GM10847 (cell line): ENCODE data around the gene KRTAP1-4.
"Not testable (repeated sequence)": the region's sequence is repeated elsewhere in the genome, so short reads cannot be mapped to it uniquely, and the experiment has no call there.

Experiments
- POLR2A ChIP-seq: IDR thresholded peaks from 2 replicates; pipeline ENCODE4 v1.6.1; 2011; ENCODE audit not compliant: insufficient read length; ENCODE audit errors: extremely low read depth

KRTAP1-4 gene

GRCh38 chr17:41029633-41030245 is at the start of gene KRTAP1-4:
KRTAP1-4 (minus strand) TSS chr17:41030195; CDS start chr17:41030078, 117 bp downstream.
- TF ChIP-seq POLR2A: no peak

GRCh38 chr17:41076788-41077187 is 46.8 kb upstream of the KRTAP1-4 start:
- no peak for TF ChIP-seq POLR2A

- TF ChIP-seq POLR2A: no peak
These were observed 43.7 kb upstream of the KRTAP1-4 start for GRCh38 chr17:41073676-41074075.

DNA sequence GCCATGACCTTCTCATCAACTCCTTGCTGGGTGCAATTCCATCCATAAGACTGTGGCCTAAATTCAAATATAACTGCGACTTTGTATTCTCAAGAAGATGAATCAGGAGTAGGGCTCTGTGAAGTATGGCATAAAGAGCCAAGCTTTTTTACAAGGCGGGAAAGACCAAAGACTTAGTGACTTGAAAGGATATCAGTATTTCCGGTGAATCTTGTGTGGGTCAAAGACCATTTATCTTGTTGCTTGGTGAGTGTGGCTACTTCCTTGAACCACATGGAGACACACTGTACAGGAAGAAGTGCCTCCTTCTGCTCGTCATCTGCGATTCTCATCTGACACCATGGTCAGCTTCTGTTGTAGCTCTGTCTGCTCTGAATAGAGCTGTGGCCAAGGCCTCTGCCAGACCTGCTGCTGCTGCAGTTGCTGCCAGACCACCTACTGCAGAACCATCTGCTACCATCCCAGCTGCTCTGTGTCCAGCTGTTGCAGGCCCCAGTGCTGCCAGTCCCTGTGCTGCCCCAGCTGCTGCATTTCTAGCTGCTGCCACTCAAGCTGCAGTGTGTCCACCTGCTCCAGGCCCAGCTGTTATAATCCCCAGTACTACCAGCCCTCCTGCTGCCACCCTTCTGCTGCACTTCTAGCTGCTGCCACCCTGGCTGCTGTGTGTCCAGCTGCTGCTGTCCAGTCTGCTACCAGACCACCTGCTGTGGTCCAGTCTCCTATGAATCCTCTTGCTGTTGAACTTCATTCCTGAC is 41.8 kb upstream of the KRTAP1-4 start:
- TF ChIP-seq POLR2A: no peak

- TF ChIP-seq POLR2A: no peak
These were observed 39.0 kb upstream of the KRTAP1-4 start for GRCh38 chr17:41069031-41069430.

DNA sequence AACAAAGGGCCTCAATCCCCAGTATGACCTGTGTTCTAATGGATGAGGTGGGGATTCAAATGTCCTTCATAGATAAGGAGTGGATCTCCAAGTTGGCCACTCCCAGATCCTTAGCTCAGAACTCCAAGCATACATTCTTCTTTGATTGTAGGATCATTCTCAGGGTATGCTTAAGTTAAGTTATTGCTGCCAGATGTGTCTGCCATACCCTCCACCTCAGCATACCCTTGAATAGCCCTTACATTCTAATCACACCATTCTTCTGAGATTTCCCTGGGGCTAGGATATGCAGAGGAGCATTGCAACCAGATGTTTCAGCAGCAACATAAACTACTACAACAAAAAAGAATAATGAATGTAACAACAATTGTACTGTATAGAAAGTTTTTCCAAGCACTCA is 37.3 kb upstream of the KRTAP1-4 start:
- TF ChIP-seq POLR2A: no peak

- no peak for TF ChIP-seq POLR2A
These were observed 36.0 kb upstream of the KRTAP1-4 start, which contains the start of gene KRTAP2-4 for GRCh38 chr17:41065829-41066624. KRTAP2-4 (minus strand) TSS chr17:41065879; CDS start chr17:41065845, 34 bp downstream.

DNA sequence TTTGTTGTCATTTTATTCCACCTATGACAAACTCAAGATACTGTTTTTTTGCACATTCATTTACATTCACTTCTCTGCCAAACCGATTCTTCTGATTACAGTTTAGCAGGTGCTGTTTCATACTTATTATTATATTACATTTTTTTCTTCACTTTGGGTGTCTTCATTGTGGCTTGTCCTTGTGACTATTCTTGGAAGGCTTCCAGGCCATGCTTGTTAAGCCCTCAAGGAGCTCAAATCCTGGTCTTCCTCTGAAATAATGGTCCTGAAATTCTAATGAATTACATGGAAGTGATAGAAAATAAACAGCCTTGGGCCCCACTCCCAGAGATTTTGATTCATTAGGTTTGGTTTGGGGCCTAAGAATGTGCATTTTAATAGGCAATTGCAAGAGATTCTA is 34.3 kb upstream of the KRTAP1-4 start:
- no peak for TF ChIP-seq POLR2A

DNA sequence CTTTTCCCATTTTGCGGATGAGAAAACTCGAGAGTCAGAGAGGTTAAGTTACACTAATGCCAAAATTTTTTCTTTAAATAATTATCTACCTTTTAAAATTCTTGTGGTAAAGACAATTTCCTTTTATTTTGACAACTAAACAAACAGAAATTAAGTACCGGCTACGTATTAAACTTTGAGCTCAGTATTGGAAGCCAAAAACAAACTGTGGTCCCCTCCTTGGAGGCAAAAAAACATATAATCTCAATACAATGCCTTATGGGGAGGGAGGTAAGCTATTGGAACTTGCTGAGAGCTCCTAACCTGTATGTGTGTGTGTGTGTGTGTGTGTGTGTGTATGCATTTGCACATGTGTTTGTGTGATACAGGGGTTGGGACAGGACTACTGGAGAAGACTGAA is 33.5 kb upstream of the KRTAP1-4 start:
- TF ChIP-seq POLR2A: no peak

GRCh38 chr17:41061964-41062363 is 32.0 kb upstream of the KRTAP1-4 start:
- no peak for TF ChIP-seq POLR2A

- TF ChIP-seq POLR2A: no peak
These were observed 30.1 kb upstream of the KRTAP1-4 start, which contains the start of gene KRTAP2-3 for GRCh38 chr17:41060052-41060604. KRTAP2-3 (minus strand) TSS chr17:41060114; CDS start chr17:41060050, 64 bp downstream.

DNA sequence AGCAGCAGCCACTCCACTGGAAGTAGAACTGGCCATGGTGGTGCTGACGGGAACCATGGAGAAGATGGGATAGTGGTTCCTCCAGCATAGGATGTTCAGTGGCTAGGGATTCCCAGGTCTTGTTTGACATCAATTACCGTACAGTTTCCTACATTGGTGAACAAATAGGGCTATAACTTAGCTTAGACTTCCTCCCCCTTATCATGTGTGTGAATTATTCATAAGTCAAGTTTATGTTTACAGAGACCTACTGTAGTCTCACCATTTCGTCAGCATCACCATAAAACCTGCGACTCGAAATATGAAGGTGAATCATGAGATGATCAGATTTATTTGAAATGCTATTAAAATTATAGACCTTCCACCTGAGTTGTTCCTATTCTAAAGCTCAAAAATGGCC is 28.7 kb upstream of the KRTAP1-4 start:
- TF ChIP-seq POLR2A: no peak

- no peak for TF ChIP-seq POLR2A
These were observed 27.6 kb upstream of the KRTAP1-4 start for GRCh38 chr17:41057547-41057946.

DNA sequence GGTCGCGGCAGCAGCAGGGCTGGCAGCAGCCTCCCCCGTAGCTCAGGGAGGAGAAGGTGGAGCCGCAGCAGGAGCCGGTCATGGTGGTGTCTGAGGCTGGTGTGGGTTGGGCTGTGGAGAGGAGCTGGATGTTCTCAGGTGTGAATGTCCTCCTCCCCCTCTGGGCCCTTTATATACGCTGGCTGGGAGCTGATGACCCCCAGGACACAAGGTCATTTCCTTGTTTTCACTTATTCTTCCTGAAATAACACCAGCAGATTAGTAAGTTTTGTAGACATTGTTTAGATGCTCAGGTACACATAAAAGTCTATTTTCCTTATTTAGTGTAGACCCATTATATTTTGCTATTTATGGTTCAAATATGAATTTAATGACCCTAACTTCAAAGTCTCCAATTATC is 25.1 kb upstream of the KRTAP1-4 start, which contains the start of gene KRTAP2-2:
KRTAP2-2 (minus strand) TSS at position 101 of the 400 bp plus-strand sequence; CDS start at position 82, 19 bp downstream.
- not testable (repeated sequence) for TF ChIP-seq POLR2A

GRCh38 chr17:41054025-41054424 is 24.0 kb upstream of the KRTAP1-4 start:
- no peak for TF ChIP-seq POLR2A

DNA sequence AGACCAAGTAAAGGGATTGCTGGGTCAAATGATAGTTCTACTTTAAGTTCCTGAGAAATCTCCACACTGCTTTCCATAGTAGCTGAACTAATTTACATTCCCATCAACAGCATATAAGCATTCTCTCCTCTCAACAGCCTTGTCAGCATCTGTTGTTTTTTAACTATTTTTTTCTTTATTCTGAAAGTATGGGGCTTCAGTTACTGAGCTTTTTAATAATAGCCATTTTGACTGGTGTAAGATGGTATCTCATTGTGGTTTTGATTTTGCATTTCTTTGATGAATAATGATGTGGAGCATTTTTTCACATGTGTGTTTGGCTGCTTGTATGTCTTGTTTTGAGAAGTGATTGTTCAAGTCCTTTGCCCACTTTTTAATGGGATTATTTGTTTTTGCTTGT is 22.6 kb upstream of the KRTAP1-4 start:
- no peak for TF ChIP-seq POLR2A

DNA sequence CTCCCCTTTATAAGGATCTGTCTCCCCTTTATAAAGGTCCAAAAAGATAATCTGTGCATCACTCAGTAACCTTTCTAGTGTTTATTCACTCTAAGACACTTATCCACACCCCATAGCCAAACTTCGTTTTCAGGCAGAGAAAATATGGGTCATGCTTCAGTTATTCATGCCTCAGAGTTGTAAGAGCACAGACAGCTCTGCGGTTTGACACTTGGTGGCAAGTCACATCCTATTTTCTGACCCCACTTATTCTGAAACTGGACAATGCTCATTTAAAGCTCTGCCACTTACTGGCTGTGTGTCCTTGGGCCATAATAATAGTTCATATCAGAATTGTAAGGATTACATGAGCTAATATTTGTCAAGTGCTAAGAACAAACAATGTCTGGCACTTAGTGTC is 19.1 kb upstream of the KRTAP1-4 start:
- no peak for TF ChIP-seq POLR2A
